Parathyroid adenoma (tissue), 2 donors: ENCODE data around the gene BRD3.
"Not testable (repeated sequence)": the region's sequence is repeated elsewhere in the genome, so short reads cannot be mapped to it uniquely, and the experiment has no call there.

Source experiments
- H2AFZ ChIP-seq: fragments of 300-600 bp; sonication (generic); one replicate; pipeline ENCODE4 v1.7.0; 2017; ENCODE audit warnings: antibody characterized with exemption, mild to moderate bottlenecking
- H3K27ac ChIP-seq: fragments of 300-600 bp; sonication (generic); one replicate; pipeline ENCODE4 v1.7.0; 2017
- H3K27me3 ChIP-seq: fragments of 300-600 bp; sonication (generic); one replicate; pipeline ENCODE4 v1.7.0; 2017; ENCODE audit warnings: low read length; ENCODE audit not compliant: control insufficient read depth, insufficient read depth
- H3K36me3 ChIP-seq: fragments of 300-600 bp; sonication (generic); one replicate; pipeline ENCODE4 v1.7.0; 2017; ENCODE audit warnings: low read length; ENCODE audit not compliant: control insufficient read depth, insufficient read depth
- H3K4me1 ChIP-seq: fragments of 300-600 bp; sonication (generic); one replicate; pipeline ENCODE4 v1.7.0; 2017; ENCODE audit warnings: control low read depth
- H3K4me2 ChIP-seq: fragments of 300-600 bp; sonication (generic); one replicate; pipeline ENCODE4 v1.7.0; 2017; ENCODE audit warnings: low read length
- H3K4me3 ChIP-seq: fragments of 300-600 bp; sonication (generic); one replicate; pipeline ENCODE4 v1.7.0; 2017; ENCODE audit warnings: low read depth, low read length
- H3K79me2 ChIP-seq: fragments of 300-600 bp; sonication (generic); one replicate; pipeline ENCODE4 v1.7.0; 2017; ENCODE audit warnings: control low read depth
- H3K9ac ChIP-seq: fragments of 300-600 bp; sonication (generic); one replicate; pipeline ENCODE4 v1.7.0; 2017; ENCODE audit warnings: mild to moderate bottlenecking
- H3K9me3 ChIP-seq: fragments of 300-600 bp; sonication (generic); one replicate; pipeline ENCODE4 v1.7.0; 2017; ENCODE audit warnings: low read length; ENCODE audit not compliant: control insufficient read depth
- CTCF ChIP-seq: fragments of 300-600 bp; sonication (generic); IDR thresholded peaks from one replicate; pipeline ENCODE4 v1.7.0; 2017; ENCODE audit warnings: antibody characterized with exemption, mild to moderate bottlenecking
- donor health status: primary hyperparathyroidism.

BRD3 gene

GRCh38 chr9:134101623-134102149 lies 33.9 kb upstream of the BRD3 start:
- no peaks in the 10 kb centered on the region for H3K9me3 ChIP-seq
- H3K4me1 ChIP-seq: no peaks in the 10 kb centered on the region
- no peak overlapping the region for H3K9ac ChIP-seq
- no peaks in the 10 kb centered on the region for H3K79me2 ChIP-seq
- no peak overlapping the region for H3K27ac ChIP-seq
- no peaks in the 10 kb centered on the region for H3K27me3 ChIP-seq
- H2AFZ ChIP-seq: no peak overlapping the region
- no peak overlapping the region for H3K4me3 ChIP-seq
- no peak for TF ChIP-seq CTCF
- H3K36me3 ChIP-seq: no peaks in the 10 kb centered on the region
- H3K4me2 ChIP-seq: no peak overlapping the region

GRCh38 chr9:134101133-134101532 lies 33.3 kb upstream of the BRD3 start:
- H3K9me3 ChIP-seq, H2AFZ ChIP-seq, H3K27ac ChIP-seq, H3K36me3 ChIP-seq, H3K4me3 ChIP-seq, H3K4me2 ChIP-seq, H3K9ac ChIP-seq, H3K4me1 ChIP-seq, H3K27me3 ChIP-seq, H3K79me2 ChIP-seq: not testable (repeated sequence)

GRCh38 chr9:134100040-134100439 lies 32.2 kb upstream of the BRD3 start:
- no peak overlapping the region for H3K4me2 ChIP-seq
- no peaks in the 10 kb centered on the region for H3K79me2 ChIP-seq
- no peaks in the 10 kb centered on the region for H3K27me3 ChIP-seq
- no peak for TF ChIP-seq CTCF
- H3K4me1 ChIP-seq: no peaks in the 10 kb centered on the region
- H3K27ac ChIP-seq: no peak overlapping the region
- H3K9ac ChIP-seq: no peak overlapping the region
- H3K36me3 ChIP-seq: no peaks in the 10 kb centered on the region
- H3K4me3 ChIP-seq: no peak overlapping the region
- H3K9me3 ChIP-seq: no peaks in the 10 kb centered on the region
- H2AFZ ChIP-seq: no peak overlapping the region

- no peak overlapping the region for H3K27ac ChIP-seq
- H3K4me2 ChIP-seq: no peak overlapping the region
- H3K4me1 ChIP-seq: no peaks in the 10 kb centered on the region
- no peaks in the 10 kb centered on the region for H3K27me3 ChIP-seq
- H3K36me3 ChIP-seq: no peaks in the 10 kb centered on the region
- no peaks in the 10 kb centered on the region for H3K79me2 ChIP-seq
- H2AFZ ChIP-seq: no peak overlapping the region
- no peak overlapping the region for H3K9ac ChIP-seq
- H3K9me3 ChIP-seq: no peaks in the 10 kb centered on the region
- H3K4me3 ChIP-seq: no peak overlapping the region
- peak; percentile 54 for TF ChIP-seq CTCF
Measured at GRCh38 chr9:134099123-134099761, 31.4 kb upstream of the BRD3 start.

- H3K79me2 ChIP-seq: no peaks in the 10 kb centered on the region
- no peak overlapping the region for H2AFZ ChIP-seq
- H3K36me3 ChIP-seq: no peaks in the 10 kb centered on the region
Measured at GRCh38 chr9:134089972-134090371, 22.1 kb upstream of the BRD3 start.

More at GRCh38 chr9:134089972-134090371, 22.1 kb upstream of the BRD3 start:
- H3K4me1 ChIP-seq: no peaks in the 10 kb centered on the region
- H3K4me3 ChIP-seq: no peak overlapping the region
- no peaks in the 10 kb centered on the region for H3K27me3 ChIP-seq
- H3K27ac ChIP-seq: no peak overlapping the region
- TF ChIP-seq CTCF: no peak
- no peaks in the 10 kb centered on the region for H3K9me3 ChIP-seq
- no peak overlapping the region for H3K4me2 ChIP-seq
- H3K9ac ChIP-seq: no peak overlapping the region
